GM19099 (cell line): ENCODE data around the gene CNTLN.

Experiments
- POLR2A ChIP-seq: IDR thresholded peaks from 3 replicates; pipeline ENCODE4 v1.6.1; 2011; ENCODE audit warnings: low read depth; ENCODE audit not compliant: insufficient read length; ENCODE audit errors: extremely low read depth

Gene CNTLN

DNA sequence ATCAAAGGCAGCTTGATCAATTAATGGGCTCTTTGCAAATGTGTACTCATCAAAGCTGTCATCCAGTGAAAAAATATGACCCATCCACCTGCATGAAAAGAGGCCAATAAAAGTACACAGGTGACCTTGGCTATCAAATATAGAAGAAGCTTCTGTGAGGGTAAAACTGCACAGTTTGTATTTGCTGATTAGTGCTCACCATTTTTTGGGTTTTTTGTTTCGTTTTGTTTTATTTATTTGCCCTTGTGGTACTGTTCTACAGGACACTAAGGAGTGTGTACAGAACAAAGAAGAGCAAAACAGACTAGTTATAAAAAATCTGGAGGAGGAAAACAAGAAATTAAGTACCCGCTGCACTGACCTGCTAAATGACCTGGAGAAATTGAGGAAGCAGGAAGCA is 101.3 kb downstream of the CNTLN start:
- no peak for TF ChIP-seq POLR2A

DNA sequence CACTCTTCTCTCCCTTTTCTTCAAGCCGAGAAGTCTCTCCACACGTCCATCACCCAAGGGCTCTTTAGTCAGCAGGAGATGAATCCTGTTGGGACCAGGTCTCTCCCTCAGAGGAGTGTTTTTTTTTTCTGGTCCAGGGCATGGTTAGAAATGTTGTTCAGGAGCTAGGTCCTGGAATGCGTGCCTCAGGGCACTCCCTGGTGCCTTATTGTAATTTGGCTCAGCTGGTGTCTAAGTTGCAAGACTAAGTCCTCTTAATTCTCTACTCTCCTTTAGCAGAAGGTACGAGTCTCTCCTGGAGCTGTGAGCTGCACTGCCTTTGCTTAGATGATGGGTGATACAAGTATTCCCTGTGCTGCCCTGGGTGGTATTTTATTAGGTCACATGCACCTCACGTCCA is 111.9 kb downstream of the CNTLN start:
- no peak for TF ChIP-seq POLR2A

DNA sequence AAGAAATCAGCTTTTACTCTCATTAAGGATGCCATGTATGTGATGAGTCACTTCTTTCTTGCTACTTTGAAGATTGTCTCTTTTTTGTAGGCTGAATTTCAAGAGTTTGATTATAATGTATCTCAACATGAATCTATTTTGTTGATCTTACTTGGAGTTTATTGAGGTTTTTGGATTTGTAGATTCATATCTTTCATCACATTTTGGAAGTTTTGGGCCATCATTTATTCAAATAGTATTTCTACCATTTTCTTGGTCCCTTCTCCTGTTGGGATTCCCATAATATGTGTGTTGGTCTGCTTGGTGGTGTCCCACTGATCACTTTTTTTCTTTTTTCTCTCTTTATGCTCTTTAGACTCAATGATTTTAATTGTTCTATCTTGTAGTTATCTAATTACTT is 116.3 kb downstream of the CNTLN start:
- TF ChIP-seq POLR2A: no peak

DNA sequence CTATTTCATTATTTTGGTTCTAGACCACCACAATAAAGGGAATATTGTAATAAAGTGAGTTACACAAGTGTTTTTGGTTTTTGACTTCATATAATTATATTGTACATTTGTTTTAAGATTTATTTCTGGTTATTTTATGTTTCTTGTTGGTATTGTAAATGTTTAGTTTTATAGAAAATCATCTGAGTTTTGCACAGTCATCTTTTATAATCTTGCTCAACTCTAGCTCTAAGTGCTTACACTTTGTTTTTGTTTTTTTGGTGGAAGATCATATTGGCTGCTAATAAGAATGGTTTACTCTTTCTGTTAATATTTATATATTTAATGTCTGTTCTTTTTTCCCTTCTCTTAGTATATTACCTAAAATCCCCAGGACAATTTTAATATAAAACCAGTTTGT is 135.0 kb downstream of the CNTLN start:
- TF ChIP-seq POLR2A: no peak

DNA sequence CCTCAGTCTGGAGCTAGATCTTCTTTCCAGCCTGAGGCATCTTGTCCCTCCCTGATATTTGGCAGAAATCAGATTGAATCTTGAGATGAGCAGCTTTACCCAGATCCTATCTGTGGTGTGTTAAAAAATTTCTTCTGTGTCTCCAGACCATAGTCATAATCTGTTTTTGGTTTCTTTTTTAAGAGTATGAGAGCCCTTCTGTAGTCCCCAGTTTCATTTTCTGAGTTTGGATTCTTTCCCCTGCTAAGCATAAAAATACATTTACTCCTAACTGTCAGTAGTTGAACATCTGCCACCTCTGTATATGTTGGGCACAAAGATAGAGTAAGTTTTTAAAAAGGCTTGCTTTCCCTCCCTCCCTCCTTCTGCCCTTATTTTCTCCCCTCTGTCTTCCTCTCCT is 137.7 kb downstream of the CNTLN start:
- no peak for TF ChIP-seq POLR2A

DNA sequence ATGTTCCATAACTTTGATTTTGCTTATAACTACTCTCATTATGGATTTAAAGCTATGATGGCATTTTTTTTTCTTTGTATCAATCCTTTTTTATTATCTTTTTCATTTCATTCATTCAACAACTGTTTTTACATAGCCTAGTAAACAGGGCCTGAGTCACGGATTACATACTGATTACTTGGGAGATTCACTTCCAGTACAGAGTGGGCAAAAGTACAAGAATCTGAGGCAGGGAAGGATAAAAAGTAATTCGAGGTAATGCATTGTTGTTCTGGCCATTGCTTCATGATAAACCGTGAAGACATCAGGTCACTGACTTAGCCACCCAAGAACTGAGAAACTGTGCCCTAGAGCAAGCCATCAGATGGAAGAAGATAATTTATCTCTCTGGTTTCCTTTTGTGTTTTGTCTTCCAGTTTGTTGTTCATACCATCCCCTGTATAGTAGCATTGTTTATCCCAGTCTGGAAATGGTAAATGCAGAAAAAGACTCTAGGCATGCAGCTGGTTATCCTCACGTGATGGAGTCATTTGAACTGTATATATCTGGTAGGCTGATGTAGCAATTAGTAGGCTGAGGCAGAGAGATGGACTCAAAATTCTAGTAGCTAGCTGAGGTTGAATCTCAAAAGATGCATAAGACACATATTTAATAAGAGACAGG is 145.6 kb downstream of the CNTLN start:
- no peak for TF ChIP-seq POLR2A

DNA sequence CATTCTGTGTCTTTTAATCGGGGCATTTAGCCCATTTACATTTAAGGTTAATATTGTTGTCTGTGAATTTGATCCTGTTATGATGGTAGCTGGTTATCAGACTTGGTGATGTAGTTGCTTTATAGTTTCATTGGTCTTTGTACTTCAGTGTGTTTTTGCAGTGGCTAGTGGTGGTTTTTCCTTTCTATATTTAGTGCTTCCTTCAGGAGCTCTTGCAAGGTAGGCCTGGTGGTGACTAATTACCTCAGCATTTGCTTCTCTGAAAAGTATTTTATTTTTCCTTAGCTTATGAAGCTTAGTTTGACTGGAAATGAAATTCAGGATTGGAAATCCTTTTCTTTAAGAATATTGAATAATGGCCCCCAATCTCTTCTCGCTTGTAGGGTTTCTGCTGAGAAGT is 156.9 kb downstream of the CNTLN start:
- no peak for TF ChIP-seq POLR2A

DNA sequence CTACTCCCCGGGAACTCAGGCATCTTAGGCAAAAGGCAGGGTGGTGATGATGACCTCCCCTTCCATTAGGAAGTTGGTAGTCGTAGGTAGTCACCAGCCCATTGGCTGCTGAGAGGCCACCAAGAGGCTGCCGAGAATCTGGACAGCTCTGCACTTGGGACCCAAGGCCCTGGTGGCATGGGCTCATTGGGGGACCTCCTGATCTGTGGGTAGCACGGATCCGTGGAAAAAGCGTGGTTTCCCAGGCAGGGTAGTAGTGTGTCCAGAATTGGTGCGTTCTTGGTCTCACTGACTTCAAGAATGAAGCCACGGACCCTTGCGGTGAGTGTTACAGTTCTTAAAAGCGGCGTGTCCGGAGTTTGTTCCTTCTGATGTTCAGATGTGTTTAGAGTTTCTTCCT is 158.8 kb downstream of the CNTLN start:
- TF ChIP-seq POLR2A: no peak

DNA sequence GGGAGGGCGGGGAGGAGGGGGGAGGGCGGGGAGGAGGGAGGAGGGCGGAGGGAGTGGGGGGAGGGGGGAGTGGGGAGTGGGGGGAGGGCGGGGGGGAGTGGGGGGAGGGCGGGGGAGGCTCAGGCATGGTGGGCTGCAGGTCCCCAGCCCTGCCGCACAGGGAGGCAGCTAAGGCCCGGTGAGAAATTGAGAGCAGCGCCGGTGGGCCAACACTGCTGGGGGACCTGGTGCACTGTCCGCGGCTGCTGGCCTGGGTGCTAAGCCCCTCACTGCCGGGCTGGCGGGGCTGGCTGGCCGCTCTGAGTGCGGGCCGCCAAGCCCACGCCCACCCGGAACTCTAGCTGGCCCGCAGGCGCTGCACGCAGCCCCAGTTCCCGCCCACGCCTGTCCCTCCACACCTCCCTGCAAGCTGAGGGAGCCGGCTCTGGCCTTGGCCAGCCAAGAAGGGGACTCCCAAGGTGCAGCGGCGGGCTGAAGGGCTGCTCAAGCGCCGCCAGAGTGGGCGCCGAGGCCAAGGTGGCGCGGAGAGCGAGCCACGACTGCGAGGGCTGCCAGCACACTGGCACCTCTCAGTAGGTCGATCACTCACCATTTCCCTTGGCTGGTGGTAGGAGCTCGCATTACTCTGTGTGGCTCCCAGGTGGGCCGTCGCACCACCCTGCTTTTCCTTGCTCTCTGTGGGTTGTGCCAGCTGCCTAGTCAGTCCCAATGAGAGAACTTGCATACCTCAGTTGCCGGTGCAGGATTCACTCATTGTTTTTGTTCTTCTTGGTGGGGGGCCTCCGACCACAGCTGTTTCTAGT is 160.2 kb downstream of the CNTLN start:
- no peak for TF ChIP-seq POLR2A

DNA sequence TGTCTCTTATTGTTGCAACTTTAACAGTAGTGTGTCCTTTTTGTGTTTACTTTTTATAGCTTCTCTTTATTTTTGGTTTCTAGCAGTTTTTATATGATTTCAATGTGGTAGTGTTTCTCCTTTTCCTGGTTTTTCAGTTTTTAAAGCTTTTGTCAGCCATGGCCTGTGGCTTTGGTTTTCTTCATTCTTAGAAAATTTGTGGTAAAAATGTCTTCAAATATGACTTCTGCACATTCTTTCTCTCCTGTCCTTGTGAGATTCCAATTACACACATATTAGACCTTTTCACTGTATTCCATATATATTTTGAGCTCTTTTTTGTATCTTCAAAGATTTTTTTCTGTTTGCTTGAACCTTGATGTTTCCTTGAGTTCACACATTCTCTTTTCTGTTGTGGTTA is 180.5 kb downstream of the CNTLN start:
- TF ChIP-seq POLR2A: no peak

DNA sequence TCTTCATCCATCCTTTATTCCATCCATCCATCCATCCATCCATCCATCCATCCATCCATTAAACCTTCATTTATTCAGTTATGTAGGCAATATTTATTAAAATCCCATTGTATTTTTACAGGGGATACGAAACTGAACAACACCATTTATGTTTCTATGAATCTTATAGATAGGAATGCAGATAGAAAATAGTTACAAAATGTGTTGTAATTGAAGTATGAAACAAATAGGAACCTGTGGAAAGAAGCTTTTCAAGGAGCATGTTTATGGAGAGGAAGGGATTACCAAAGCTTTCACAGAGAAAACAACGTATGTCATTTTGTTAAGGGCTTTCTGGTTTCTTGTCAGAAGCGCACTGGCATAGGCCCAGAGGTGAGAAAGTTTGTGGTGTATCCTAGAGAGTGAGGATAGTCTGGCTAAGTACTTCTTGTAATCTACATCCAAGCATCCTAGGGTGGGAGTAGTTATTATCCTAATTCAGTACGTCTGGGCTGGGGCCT is 184.0 kb downstream of the CNTLN start:
- TF ChIP-seq POLR2A: no peak

DNA sequence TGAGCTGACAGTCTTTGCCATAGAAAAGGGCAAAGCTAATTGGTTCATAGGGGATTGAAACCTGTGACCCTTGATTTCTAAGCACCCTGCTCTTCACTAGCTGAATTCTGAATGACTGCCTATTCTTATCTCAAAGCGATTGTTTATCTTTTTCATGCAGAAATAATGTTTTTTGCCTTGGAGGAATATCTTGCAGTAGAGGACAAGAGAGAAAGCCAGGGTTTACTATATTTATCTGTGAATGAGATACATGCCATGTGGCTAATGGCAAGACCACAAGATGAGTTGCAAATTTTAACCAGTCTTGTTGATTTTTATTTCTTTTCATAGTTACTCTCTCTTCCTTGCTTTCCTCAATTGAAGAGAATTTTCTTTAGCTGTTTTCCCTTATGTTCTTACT is 185.0 kb downstream of the CNTLN start:
- TF ChIP-seq POLR2A: no peak

DNA sequence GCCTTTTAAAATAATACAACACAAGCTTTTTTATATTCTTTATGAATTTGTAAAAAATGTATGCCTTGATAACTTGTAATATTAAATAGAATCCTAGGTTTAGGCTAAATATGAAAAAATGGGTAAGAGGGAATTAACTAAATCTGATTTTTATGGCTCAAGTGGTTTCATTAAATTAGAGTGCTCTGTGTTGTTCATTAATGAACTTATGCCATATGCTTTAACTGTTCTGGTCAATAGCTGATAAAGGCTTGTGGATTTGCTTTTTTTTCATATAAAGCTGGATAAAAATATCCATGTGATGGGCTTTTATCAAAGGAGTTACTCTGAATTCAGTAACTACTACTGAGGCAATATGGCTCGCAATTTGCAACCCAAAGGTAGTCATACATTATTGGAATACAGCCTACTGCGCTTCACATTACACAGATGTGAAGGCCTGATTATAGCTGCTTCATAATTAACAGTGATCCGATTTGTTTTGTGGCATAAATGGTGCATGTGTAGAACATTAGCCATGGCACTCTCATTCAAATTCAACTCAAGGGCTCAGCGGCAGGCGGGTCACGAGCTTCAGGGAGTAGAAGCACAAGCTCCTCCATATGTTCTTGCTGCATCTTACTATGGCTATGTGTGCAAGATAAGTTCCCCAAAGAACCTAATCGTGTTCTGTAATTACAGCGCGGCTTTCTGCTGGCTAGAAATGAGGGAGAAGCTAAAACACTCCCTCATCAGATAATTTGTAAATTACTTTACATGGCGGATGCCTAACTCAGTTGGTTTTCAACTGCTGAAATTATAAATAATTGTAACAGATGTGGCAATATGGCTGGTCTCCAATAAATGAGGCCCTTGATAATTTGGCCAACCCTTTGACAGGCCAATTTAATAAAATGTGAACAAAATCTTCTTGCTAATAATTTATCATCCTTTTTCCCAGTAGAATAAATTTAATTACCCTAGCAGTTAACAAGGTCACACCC is 188.3 kb downstream of the CNTLN start:
- TF ChIP-seq POLR2A: no peak

DNA sequence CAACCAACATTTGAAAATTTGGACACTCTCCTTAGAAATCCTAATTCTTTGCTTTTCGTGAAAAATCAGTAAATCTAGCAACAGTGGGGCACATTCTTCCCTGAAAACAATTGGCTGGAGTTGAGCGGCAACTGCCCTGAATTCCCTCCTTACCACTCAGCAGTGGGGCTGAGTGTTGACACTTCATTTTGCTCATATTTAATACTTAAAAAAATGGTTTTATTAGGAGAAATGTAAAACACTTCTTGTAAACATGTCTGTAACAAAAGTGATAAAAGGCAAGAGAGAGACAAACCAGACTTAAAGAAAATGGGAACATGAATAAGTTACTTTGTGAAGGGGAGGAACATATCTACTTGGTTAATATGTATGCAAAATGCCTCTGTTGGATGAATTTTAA is 193.5 kb downstream of the CNTLN start:
- TF ChIP-seq POLR2A: no peak

DNA sequence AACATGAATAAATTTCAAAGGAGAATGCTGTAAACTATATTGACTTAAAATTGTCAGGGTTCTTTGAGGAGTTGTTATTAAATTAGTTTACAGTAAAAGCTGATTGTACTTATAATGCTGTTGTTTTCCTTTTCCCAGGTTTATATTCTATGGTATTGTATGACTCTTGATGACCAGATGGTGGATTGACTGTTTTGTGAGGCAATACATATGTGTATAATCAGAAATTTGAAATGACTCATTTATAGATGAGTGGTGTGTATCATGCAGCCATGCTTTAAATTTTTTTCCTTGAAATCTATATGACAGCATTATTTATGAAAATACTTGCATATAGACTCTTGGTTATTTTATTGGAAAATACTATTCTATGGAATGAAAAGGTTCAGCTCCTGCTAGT is 195.3 kb downstream of the CNTLN start:
- no peak for TF ChIP-seq POLR2A
